H9 (cell line): ENCODE data around the gene CCDC92B. TPM values are rescaled to one million over a fixed set of nuclear protein-coding genes. Genes with fewer than 3 reads are reported as not detected.
A peak's percentile ranks its signal among the peaks of the same experiment; 100 is the strongest.

Source experiments
- DNase-seq: peaks from one replicate; pipeline ENCODE4 v3.0.0-alpha.2; 2017
- H2AFZ ChIP-seq: one replicate; pipeline ENCODE4 v1.6.1; 2013; ENCODE audit warnings: mild to moderate bottlenecking, low read length, control low read depth, moderate library complexity
- H2AK5ac ChIP-seq: 2 replicates; pipeline ENCODE4 v1.6.1; 2013; ENCODE audit warnings: low read length, control low read depth, mixed read lengths; ENCODE audit not compliant: insufficient read length
- H2BK120ac ChIP-seq: one replicate; pipeline ENCODE4 v1.6.1; 2013; ENCODE audit warnings: low read depth, mild to moderate bottlenecking, low read length, control low read depth, inconsistent platforms; ENCODE audit not compliant: poor library complexity, severe bottlenecking
- H2BK12ac ChIP-seq: 2 replicates; pipeline ENCODE4 v1.6.1; 2013; ENCODE audit warnings: low read length, control low read depth, mixed read lengths, low read depth; ENCODE audit not compliant: insufficient read length
- H2BK15ac ChIP-seq: 2 replicates; pipeline ENCODE4 v1.6.1; 2013; ENCODE audit warnings: low read depth, low read length, control low read depth
- H2BK20ac ChIP-seq: one replicate; pipeline ENCODE4 v1.6.1; 2013; ENCODE audit warnings: low read depth, mild to moderate bottlenecking, low read length, control low read depth, inconsistent platforms; ENCODE audit not compliant: poor library complexity, severe bottlenecking
- H2BK5ac ChIP-seq: 2 replicates; pipeline ENCODE4 v1.6.1; 2013; ENCODE audit warnings: low read length, control low read depth, mixed read lengths; ENCODE audit not compliant: insufficient read length
- H3K14ac ChIP-seq: 2 replicates; pipeline ENCODE4 v1.6.1; 2013; ENCODE audit warnings: low read length, control low read depth; ENCODE audit not compliant: insufficient read depth
- H3K18ac ChIP-seq: 2 replicates; pipeline ENCODE4 v1.6.1; 2013; ENCODE audit warnings: low read depth, mild to moderate bottlenecking, mixed read lengths, low read length, control low read depth; ENCODE audit not compliant: insufficient read length
- H3K23ac ChIP-seq: 2 replicates; pipeline ENCODE4 v1.6.1; 2013; ENCODE audit warnings: low read length, control low read depth, mixed read lengths, low read depth; ENCODE audit not compliant: insufficient read length
- H3K23me2 ChIP-seq: 2 replicates; pipeline ENCODE4 v1.6.1; 2013; ENCODE audit warnings: low read depth, mild to moderate bottlenecking, mixed read lengths, low read length, control low read depth; ENCODE audit not compliant: insufficient read length, poor library complexity, severe bottlenecking
- H3K27ac ChIP-seq: 2 replicates; pipeline ENCODE4 v1.5.1; 2013; ENCODE audit warnings: low read length, control low read depth, mixed read lengths, low read depth; ENCODE audit not compliant: insufficient read length
- H3K27me3 ChIP-seq: 2 replicates; pipeline ENCODE4 v1.6.1; 2013; ENCODE audit warnings: low read length, control low read depth, inconsistent platforms; ENCODE audit not compliant: insufficient read depth
- H3K4ac ChIP-seq: 2 replicates; pipeline ENCODE4 v1.6.1; 2013; ENCODE audit warnings: low read depth, mild to moderate bottlenecking, control low read depth, inconsistent platforms, low read length, moderate library complexity
- H3K4me1 ChIP-seq: 2 replicates; pipeline ENCODE4 v1.6.1; 2013; ENCODE audit warnings: low read length, control low read depth, inconsistent platforms; ENCODE audit not compliant: insufficient read depth
- H3K4me2 ChIP-seq: 2 replicates; pipeline ENCODE4 v1.6.1; 2013; ENCODE audit warnings: low read length, control low read depth, mixed read lengths; ENCODE audit not compliant: insufficient read length, insufficient read depth
- H3K56ac ChIP-seq: 2 replicates; pipeline ENCODE4 v1.6.1; 2013; ENCODE audit warnings: low read depth, mild to moderate bottlenecking, mixed read lengths, low read length, control low read depth; ENCODE audit not compliant: insufficient read length
- H3K79me1 ChIP-seq: 2 replicates; pipeline ENCODE4 v1.6.1; 2013; ENCODE audit warnings: low read depth, mild to moderate bottlenecking, moderate library complexity, low read length, control low read depth, inconsistent platforms; ENCODE audit not compliant: insufficient read depth, poor library complexity, severe bottlenecking
- H3K79me2 ChIP-seq: 2 replicates; pipeline ENCODE4 v1.6.1; 2013; ENCODE audit warnings: low read length, control low read depth, inconsistent platforms; ENCODE audit not compliant: insufficient read depth
- H3K9ac ChIP-seq: 2 replicates; pipeline ENCODE4 v1.6.1; 2013; ENCODE audit warnings: low read length, control low read depth, mixed read lengths; ENCODE audit not compliant: insufficient read length; ENCODE audit errors: extremely low read depth
- H3K9me3 ChIP-seq: one replicate; pipeline ENCODE4 v1.6.1; 2013; ENCODE audit warnings: low read depth, low read length, inconsistent platforms; ENCODE audit not compliant: control insufficient read depth
- H3T11ph ChIP-seq: one replicate; pipeline ENCODE4 v1.6.1; 2013; ENCODE audit warnings: mild to moderate bottlenecking, low read length, control low read depth, inconsistent platforms
- H4K20me1 ChIP-seq: one replicate; pipeline ENCODE4 v1.6.1; 2013; ENCODE audit not compliant: control insufficient read depth, insufficient read length, insufficient read depth
- H4K5ac ChIP-seq: 2 replicates; pipeline ENCODE4 v1.6.1; 2013; ENCODE audit warnings: low read depth, mild to moderate bottlenecking, mixed read lengths, low read length, control low read depth; ENCODE audit not compliant: insufficient read length
- H4K8ac ChIP-seq: replicated peaks from 2 replicates; pipeline ENCODE4 v1.6.1; 2013; ENCODE audit warnings: low read length, control low read depth, mixed read lengths, low read depth; ENCODE audit not compliant: insufficient read length
- H4K91ac ChIP-seq: 2 replicates; pipeline ENCODE4 v1.6.1; 2013; ENCODE audit warnings: low read depth, mild to moderate bottlenecking, moderate library complexity, mixed read lengths, low read length, control low read depth; ENCODE audit not compliant: insufficient read length
- H3K27ac Mint-ChIP-seq, 3 experiments: 2 replicates in 2 of 3; 3 replicates in 1 of 3; pipeline ENCODE4 v1.8.0; 2020 to 2021; ENCODE audit warnings: mixed read lengths in 3 of 3, mild to moderate bottlenecking in 1 of 3, moderate library complexity in 1 of 3
- H3K27me3 Mint-ChIP-seq: 2 replicates; pipeline ENCODE4 v1.8.0; 2021; ENCODE audit warnings: low read depth, mild to moderate bottlenecking, moderate library complexity, mixed read lengths
- H3K36me3 Mint-ChIP-seq, 3 experiments: 2 replicates in 2 of 3; 3 replicates in 1 of 3; pipeline ENCODE4 v1.8.0; 2020 to 2021; ENCODE audit warnings: low read depth in 3 of 3, mixed read lengths in 3 of 3; ENCODE audit not compliant: insufficient read depth in 1 of 3
- H3K4me1 Mint-ChIP-seq, 2 experiments: 2 replicates each; pipeline ENCODE4 v1.8.0; 2020; ENCODE audit warnings: mixed read lengths in 2 of 2
- H3K4me3 Mint-ChIP-seq, 2 experiments: 2 replicates in 1 of 2; 3 replicates in 1 of 2; pipeline ENCODE4 v1.8.0; 2020 to 2021; ENCODE audit warnings: mild to moderate bottlenecking in 2 of 2, mixed read lengths in 2 of 2, moderate library complexity in 1 of 2
- H3K9me3 Mint-ChIP-seq, 2 experiments: 2 replicates in 1 of 2; 3 replicates in 1 of 2; pipeline ENCODE4 v1.8.0; 2020; ENCODE audit warnings: mild to moderate bottlenecking in 2 of 2, mixed read lengths in 2 of 2, moderate library complexity in 1 of 2
- CTCF ChIP-seq: fragments of 200-600 bp; sonication (generic); conservative IDR thresholded peaks from 3 replicates; pipeline ENCODE4 v1.8.0; 2021; ENCODE audit warnings: antibody characterized with exemption, mild to moderate bottlenecking
- WGBS: extraction: QIAGEN DNeasy Blood & Tissue Kit; methylation state at CpG from one replicate; pipeline ENCODE4 v1.1.7; 2013; ENCODE audit warnings: missing lambda C conversion rate, low lambda C conversion rate, mixed read lengths; ENCODE audit not compliant: insufficient read length; ENCODE audit errors: extremely low coverage; 5-methylcytosine and 5-hydroxymethylcytosine counted together
- total RNA-seq: library from RNA; stranded (reverse); gene quantifications from 2 replicates; pipeline ENCODE4 v1.2.1, GENCODE V29; 2021

The CCDC92B gene
- total RNA-seq, 1 experiment from 2014 or later, result 8.0 TPM

GRCh38 chr17:2685696-2686095 lies 63.8 kb downstream of the CCDC92B start:
- no CpG with 5 or more reads among the region's 15 CpGs for WGBS
- H3K27ac ChIP-seq, result no peak overlapping the region
- H3K9me3 Mint-ChIP-seq, result no peaks in the 10 kb centered on the region
- no peaks in the 10 kb centered on the region for H3K79me1 ChIP-seq
- no peaks in the 10 kb centered on the region for H3K27me3 Mint-ChIP-seq
- H3K27me3 ChIP-seq, result no peaks in the 10 kb centered on the region
- no peak overlapping the region for H4K91ac ChIP-seq
- H3K4me1 Mint-ChIP-seq, result peaks cover 9 to 19% of the 10 kb centered on the region in 2 experiments
- H3K27ac Mint-ChIP-seq, result peak overlapping the region in 1 of 3 experiments; percentile 79; a peak in 2 of 7 replicates
- H2BK15ac ChIP-seq, result no peak overlapping the region
- no peak overlapping the region for H2AFZ ChIP-seq
- no peaks in the 10 kb centered on the region for H4K20me1 ChIP-seq
- no peak for TF ChIP-seq CTCF
- H2AK5ac ChIP-seq, result no peak overlapping the region
- no peak overlapping the region for H3K18ac ChIP-seq
- no peak overlapping the region for H2BK5ac ChIP-seq
- H3K14ac ChIP-seq, result no peak overlapping the region; the same call in 1 of the 2 replicates
- H3K4me3 Mint-ChIP-seq, result no peak overlapping the region
- H2BK12ac ChIP-seq, result no peak overlapping the region
- no peak overlapping the region for H3K9ac ChIP-seq
- H3K4me1 ChIP-seq, result no peaks in the 10 kb centered on the region
- no peaks in the 10 kb centered on the region for H3K23me2 ChIP-seq
- no peaks in the 10 kb centered on the region for H3K9me3 ChIP-seq
- H3K36me3 Mint-ChIP-seq, result peaks cover 8 to 40% (median 29%) of the 10 kb centered on the region in 3 experiments; a peak in 6 of 7 replicates
- no peaks in the 10 kb centered on the region; the same call in 1 of the 2 replicates for H3K79me2 ChIP-seq
- H3K4me2 ChIP-seq, result no peak overlapping the region
- no peak overlapping the region for H3K23ac ChIP-seq
- H3T11ph ChIP-seq, result no peak overlapping the region
- no peak overlapping the region for H2BK120ac ChIP-seq
- H3K4ac ChIP-seq, result no peak overlapping the region
- no peak overlapping the region for H4K8ac ChIP-seq
- peak; percentile 58 for DNase-seq
- H3K56ac ChIP-seq, result no peak overlapping the region
- no peak overlapping the region for H4K5ac ChIP-seq
- no peak overlapping the region for H2BK20ac ChIP-seq
